HepG2 (cell line): ENCODE results near the gene WDR59. TPM values are rescaled to one million over a fixed set of nuclear protein-coding genes. Genes with fewer than 3 reads are reported as not detected.

Experiments used
- AGO1 ChIP-seq: fragments of 200-400 bp; formaldehyde crosslinking; IDR thresholded peaks from 2 replicates; pipeline ENCODE4 v1.6.1; 2017; ENCODE audit warnings: mild to moderate bottlenecking, low read depth, low read length, moderate library complexity; ENCODE audit not compliant: poor library complexity, severe bottlenecking
- ARNT ChIP-seq: fragments of 450-650 bp; IDR thresholded peaks from 2 replicates; pipeline ENCODE4 v1.6.1; 2017
- CBFB ChIP-seq: sonication (generic); formaldehyde crosslinking; IDR thresholded peaks from 2 replicates; pipeline ENCODE4 v1.4.0; 2020; ENCODE audit warnings: missing genetic modification reagents
- CBX5 ChIP-seq: sonication (generic); formaldehyde crosslinking; IDR thresholded peaks from 2 replicates; pipeline ENCODE4 v1.4.0; 2020; ENCODE audit warnings: missing genetic modification reagents, borderline replicate concordance
- FOSL2 ChIP-seq: sonication (generic); formaldehyde crosslinking; IDR thresholded peaks from 2 replicates; pipeline ENCODE4 v1.4.0; 2020; ENCODE audit warnings: missing genetic modification reagents
- FOXM1 ChIP-seq: sonication (generic); formaldehyde crosslinking; IDR thresholded peaks from 2 replicates; pipeline ENCODE4 v1.5.0; 2020; ENCODE audit warnings: missing genetic modification reagents
- GATAD1 ChIP-seq: IDR thresholded peaks from 2 replicates; pipeline ENCODE4 v1.6.1; 2016; ENCODE audit warnings: missing genetic modification reagents, missing compliant biosample characterization
- GLI4 ChIP-seq: sonication (generic); formaldehyde crosslinking; IDR thresholded peaks from 2 replicates; pipeline ENCODE4 v1.5.1; 2020; ENCODE audit warnings: missing genetic modification reagents, mild to moderate bottlenecking, moderate library complexity, borderline replicate concordance
- GMEB1 ChIP-seq: sonication (generic); formaldehyde crosslinking; IDR thresholded peaks from 2 replicates; pipeline ENCODE4 v1.5.1; 2020; ENCODE audit warnings: missing genetic modification reagents, mild to moderate bottlenecking, borderline replicate concordance
- JDP2 ChIP-seq: sonication (generic); formaldehyde crosslinking; IDR thresholded peaks from 2 replicates; pipeline ENCODE4 v1.8.1; 2022; ENCODE audit warnings: missing genetic modification reagents, borderline replicate concordance
- JUND ChIP-seq: sonication (generic); formaldehyde crosslinking; IDR thresholded peaks from 2 replicates; pipeline ENCODE4 v1.8.0; 2022; ENCODE audit warnings: mild to moderate bottlenecking, missing genetic modification reagents
- KLF15 ChIP-seq: sonication (generic); formaldehyde crosslinking; IDR thresholded peaks from 2 replicates; pipeline ENCODE4 v1.8.1; 2023; ENCODE audit warnings: borderline replicate concordance, mild to moderate bottlenecking, inconsistent platforms, missing genetic modification reagents, mixed read lengths
- MLX ChIP-seq: IDR thresholded peaks from 2 replicates; pipeline ENCODE4 v1.6.1; 2016
- MYPOP ChIP-seq: sonication (generic); formaldehyde crosslinking; IDR thresholded peaks from 2 replicates; pipeline ENCODE4 v1.8.1; 2023; ENCODE audit warnings: mild to moderate bottlenecking, moderate library complexity, missing genetic modification reagents
- NAIF1 ChIP-seq: sonication (generic); formaldehyde crosslinking; IDR thresholded peaks from 2 replicates; pipeline ENCODE4 v1.5.0; 2020; ENCODE audit warnings: mild to moderate bottlenecking, missing genetic modification reagents, borderline replicate concordance
- PHF20 ChIP-seq: sonication (generic); formaldehyde crosslinking; IDR thresholded peaks from 2 replicates; pipeline ENCODE4 v1.5.0; 2020; ENCODE audit warnings: mild to moderate bottlenecking, missing genetic modification reagents
- PHF5A ChIP-seq: IDR thresholded peaks from one replicate; pipeline ENCODE4 v1.6.1; 2018; ENCODE audit warnings: low read depth, missing genetic modification reagents; ENCODE audit not compliant: unreplicated experiment
- RBM39 ChIP-seq: fragments of 200-400 bp; formaldehyde crosslinking; IDR thresholded peaks from one replicate; pipeline ENCODE4 v1.6.1; 2018; ENCODE audit warnings: antibody characterized with exemption, mild to moderate bottlenecking, low read depth, low read length; ENCODE audit not compliant: poor library complexity, severe bottlenecking
- SMAD9 ChIP-seq: sonication (generic); formaldehyde crosslinking; IDR thresholded peaks from 2 replicates; pipeline ENCODE4 v1.5.1; 2020; ENCODE audit warnings: mild to moderate bottlenecking, missing genetic modification reagents
- STAG1 ChIP-seq: sonication (generic); formaldehyde crosslinking; IDR thresholded peaks from 2 replicates; pipeline ENCODE4 v1.4.0; 2020; ENCODE audit warnings: missing genetic modification reagents
- THAP7 ChIP-seq: sonication (generic); formaldehyde crosslinking; IDR thresholded peaks from 2 replicates; pipeline ENCODE4 v1.8.1; 2023; ENCODE audit warnings: mild to moderate bottlenecking, missing genetic modification reagents
- WIZ ChIP-seq: sonication (generic); formaldehyde crosslinking; IDR thresholded peaks from 2 replicates; pipeline ENCODE4 v1.5.1; 2020; ENCODE audit warnings: mild to moderate bottlenecking, missing genetic modification reagents
- ZBTB38 ChIP-seq: sonication (generic); formaldehyde crosslinking; IDR thresholded peaks from 2 replicates; pipeline ENCODE4 v1.5.1; 2020; ENCODE audit warnings: mild to moderate bottlenecking, missing genetic modification reagents
- ZFP82 ChIP-seq: sonication (generic); formaldehyde crosslinking; IDR thresholded peaks from 2 replicates; pipeline ENCODE4 v1.5.1; 2020; ENCODE audit warnings: mild to moderate bottlenecking, missing genetic modification reagents, borderline replicate concordance
- ZNF772 ChIP-seq: sonication (generic); formaldehyde crosslinking; IDR thresholded peaks from 2 replicates; pipeline ENCODE4 v1.5.0; 2020; ENCODE audit warnings: mild to moderate bottlenecking, missing genetic modification reagents
- ZSCAN22 ChIP-seq: sonication (generic); formaldehyde crosslinking; IDR thresholded peaks from 2 replicates; pipeline ENCODE4 v1.4.0; 2020; ENCODE audit warnings: mild to moderate bottlenecking, missing genetic modification reagents
- ZZZ3 ChIP-seq: sonication (generic); formaldehyde crosslinking; IDR thresholded peaks from 2 replicates; pipeline ENCODE4 v1.4.0; 2020; ENCODE audit warnings: missing genetic modification reagents, mild to moderate bottlenecking, borderline replicate concordance
- polyA plus RNA-seq, 8 experiments: library from polyadenylated mRNA; depleted of rRNA in 3 of 8; stranded (reverse) in 7 of 8; unstranded in 1 of 8; fragments of >200 nt; fragmentation: Illumina TruSeq in 4 of 8; extraction: Trizol in 4 of 8; gene quantifications; 2 replicates each; pipeline versions ENCODE4 v1.2.1 to v1.2.3, GENCODE V29; 2011 to 2016; ENCODE audit warnings: low read depth in 4 of 8, missing spikeins in 1 of 8, mixed read lengths in 1 of 8; ENCODE audit not compliant: insufficient read depth in 1 of 8
- total RNA-seq, 5 experiments: library from RNA; depleted of rRNA; stranded (reverse); fragments of >200 nt; fragmentation: Illumina TruSeq; extraction: Trizol; gene quantifications; 2 replicates each; pipeline ENCODE4 v1.2.3, GENCODE V29; 2016; ENCODE audit warnings: low read depth in 1 of 5

The WDR59 gene
- total and polyA plus RNA-seq, 2 of the 13 experiments (the other 11 are each of a cell fraction or from before 2014, with no cell fraction given): 65.2 to 306 TPM

GRCh38 chr16:74984529-74985296 lies at the start of gene WDR59 (continued):
- 0 out of 2 replicates have a peak, but pooled peaks have one; percentile 40 for TF ChIP-seq ZZZ3
- TF ChIP-seq ARNT: no peak
- TF ChIP-seq SMAD9 (CRISPR knock-in tag): no peak
- TF ChIP-seq GLI4: peak; percentile 92; the same call in 1 of the 2 replicates
- no peak for TF ChIP-seq WIZ (CRISPR knock-in tag)
- peak; percentile 92 for TF ChIP-seq FOSL2 (CRISPR knock-in tag)
- TF ChIP-seq AGO1: no peak
- TF ChIP-seq FOXM1 (CRISPR knock-in tag): no peak
- TF ChIP-seq NAIF1: no peak
- no peak for TF ChIP-seq JDP2 (CRISPR knock-in tag)
- TF ChIP-seq GATAD1 (CRISPR knock-in tag): peak; percentile 72
- TF ChIP-seq PHF5A (CRISPR knock-in tag): peak; percentile 81
- no peak; the same call in 1 of the 2 replicates for TF ChIP-seq ZNF772 (CRISPR knock-in tag)
- peak; percentile 67; the same call in 1 of the 2 replicates for TF ChIP-seq THAP7 (CRISPR knock-in tag)
- 0 out of 2 replicates have a peak, but pooled peaks have one; percentile 5 for TF ChIP-seq STAG1 (CRISPR knock-in tag)
- TF ChIP-seq PHF20 (CRISPR knock-in tag): no peak; the same call in none of the 2 replicates
- TF ChIP-seq ZBTB38: peak; percentile 43
- 0 out of 2 replicates have a peak, but pooled peaks have one; percentile 49 for TF ChIP-seq JUND (CRISPR knock-in tag)
- TF ChIP-seq KLF15 (CRISPR knock-in tag): no peak
- no peak for TF ChIP-seq ZSCAN22 (CRISPR knock-in tag)
- TF ChIP-seq CBX5 (CRISPR knock-in tag): peak; percentile 69; the same call in 1 of the 2 replicates
- no peak for TF ChIP-seq RBM39
- peak; percentile 91 for TF ChIP-seq GMEB1 (CRISPR knock-in tag)
- peak; percentile 77 for TF ChIP-seq MYPOP (CRISPR knock-in tag)
- TF ChIP-seq ZFP82 (CRISPR knock-in tag): no peak
- TF ChIP-seq MLX (CRISPR knock-in tag): no peak; the same call in 1 of the 2 replicates
- peak; percentile 74 for TF ChIP-seq CBFB (CRISPR knock-in tag)
